Activated B cell treated with CpG ODN at 0.5 μM for 24 hours (primary cell): ENCODE measurements around the gene MARK4. TPM values are rescaled to one million over a fixed set of nuclear protein-coding genes. Genes with fewer than 3 reads are reported as not detected.

ENCODE experiments used
- ATAC-seq: fragments of 200-7000 bp; cut with Tn5 transposase; one replicate; pipeline ENCODE4 v1.10.0; 2021; ENCODE audit warnings: low read depth, mild to moderate bottlenecking, moderate library complexity
- CTCF ChIA-PET: fragments of 350-600 bp; sonication (Branson Sonifier 250); formaldehyde crosslinking; loops from one replicate; lab custom pipeline; 2021; ENCODE audit warnings: antibody characterized with exemption; lab: Charles Lee
- POLR2A ChIA-PET: fragments of 350-600 bp; sonication (Branson Sonifier 250); formaldehyde crosslinking; loops from one replicate; lab custom pipeline; 2021; ENCODE audit warnings: antibody characterized with exemption; lab: Charles Lee
- DNase-seq: peaks from one replicate; pipeline ENCODE4 v3.0.0; 2022
- H3K27ac Mint-ChIP-seq: one replicate; pipeline ENCODE4 v1.8.0; 2020; ENCODE audit warnings: mixed read lengths
- H3K27me3 Mint-ChIP-seq: one replicate; pipeline ENCODE4 v1.8.0; 2021; ENCODE audit warnings: mixed read lengths
- H3K36me3 Mint-ChIP-seq: one replicate; pipeline ENCODE4 v1.8.0; 2021; ENCODE audit warnings: low read depth, mixed read lengths
- H3K4me1 Mint-ChIP-seq: one replicate; pipeline ENCODE4 v1.8.0; 2021; ENCODE audit warnings: mixed read lengths
- H3K4me3 Mint-ChIP-seq: one replicate; pipeline ENCODE4 v1.8.0; 2020; ENCODE audit warnings: mild to moderate bottlenecking, mixed read lengths
- H3K9me3 Mint-ChIP-seq: one replicate; pipeline ENCODE4 v1.8.0; 2020; ENCODE audit warnings: mixed read lengths
- intact Hi-C: fragments of 100-400 bp; cut with micrococcal nuclease; formaldehyde crosslinking; loops from one replicate; pipeline ENCODE4 v1.15.1; 2024
- total RNA-seq: library from RNA; stranded (reverse); gene quantifications from 2 replicates; pipeline ENCODE4 v1.2.3, GENCODE V29; 2022
- TF ChIP-seq, protein P1 (sequence below): fragments of 200-600 bp; IDR thresholded peaks from one replicate; pipeline ENCODE4 v1.8.0; 2022; ENCODE audit warnings: antibody characterized with exemption, mild to moderate bottlenecking

Gene MARK4
- total RNA-seq, 1 donor from 2014 or later, result 26.0 TPM

DNA sequence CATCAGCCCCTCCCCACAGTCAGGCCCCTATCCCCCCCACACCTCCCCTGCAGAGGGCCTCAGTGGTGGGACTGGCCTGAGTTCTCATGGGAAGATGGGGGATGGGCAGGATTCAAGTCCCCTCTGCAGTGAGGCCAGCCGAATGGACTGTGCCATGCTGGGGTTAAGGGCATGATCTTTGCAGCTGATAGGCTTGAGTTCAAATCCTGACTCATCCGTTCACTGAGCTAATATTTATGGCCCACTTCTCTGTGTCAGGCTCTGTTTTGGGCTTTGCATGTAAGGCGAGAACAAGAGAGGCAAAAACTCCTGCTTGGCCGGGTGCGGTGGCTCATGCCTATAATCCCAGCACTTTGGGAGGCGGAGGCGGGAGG is 20.7 kb downstream of the MARK4 start:
- DNase-seq, result no peak
- Mint-ChIP-seq H3K27ac (no peak overlapping the region), H3K4me1 (no peaks in the 10 kb centered on the region), H3K9me3 (no peaks in the 10 kb centered on the region), H3K27me3 (no peaks in the 10 kb centered on the region), H3K36me3 (peaks cover 57% of the 10 kb centered on the region), H3K4me3 (no peak overlapping the region)
- POLR2A ChIA-PET, result no interaction called here
- intact Hi-C loops, result no loop called here
- no peak for ATAC-seq
- TF ChIP-seq, protein P1, sequence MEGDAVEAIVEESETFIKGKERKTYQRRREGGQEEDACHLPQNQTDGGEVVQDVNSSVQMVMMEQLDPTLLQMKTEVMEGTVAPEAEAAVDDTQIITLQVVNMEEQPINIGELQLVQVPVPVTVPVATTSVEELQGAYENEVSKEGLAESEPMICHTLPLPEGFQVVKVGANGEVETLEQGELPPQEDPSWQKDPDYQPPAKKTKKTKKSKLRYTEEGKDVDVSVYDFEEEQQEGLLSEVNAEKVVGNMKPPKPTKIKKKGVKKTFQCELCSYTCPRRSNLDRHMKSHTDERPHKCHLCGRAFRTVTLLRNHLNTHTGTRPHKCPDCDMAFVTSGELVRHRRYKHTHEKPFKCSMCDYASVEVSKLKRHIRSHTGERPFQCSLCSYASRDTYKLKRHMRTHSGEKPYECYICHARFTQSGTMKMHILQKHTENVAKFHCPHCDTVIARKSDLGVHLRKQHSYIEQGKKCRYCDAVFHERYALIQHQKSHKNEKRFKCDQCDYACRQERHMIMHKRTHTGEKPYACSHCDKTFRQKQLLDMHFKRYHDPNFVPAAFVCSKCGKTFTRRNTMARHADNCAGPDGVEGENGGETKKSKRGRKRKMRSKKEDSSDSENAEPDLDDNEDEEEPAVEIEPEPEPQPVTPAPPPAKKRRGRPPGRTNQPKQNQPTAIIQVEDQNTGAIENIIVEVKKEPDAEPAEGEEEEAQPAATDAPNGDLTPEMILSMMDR, result no peak
- CTCF ChIA-PET, result no interaction called here

DNA sequence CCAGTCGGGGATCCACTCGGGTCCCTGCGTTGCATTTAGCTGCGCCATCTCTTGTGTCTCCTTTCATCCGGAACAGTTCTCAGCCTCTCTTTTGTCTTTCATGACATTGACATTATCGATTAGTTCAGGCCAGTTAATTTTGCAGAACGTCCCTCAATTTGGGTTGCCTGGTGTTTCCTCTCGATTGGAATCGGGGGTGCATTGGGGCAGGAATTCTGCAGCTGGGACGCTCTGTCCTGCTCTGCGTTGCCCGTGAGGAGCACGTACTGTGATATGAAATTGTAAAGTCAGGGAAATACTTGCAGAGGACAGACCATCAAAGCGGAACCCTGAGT is 22.4 kb downstream of the MARK4 start:
- intact Hi-C loops, result no loop called here
- POLR2A ChIA-PET, result no interaction called here
- no peak overlapping the region for H3K27ac Mint-ChIP-seq
- no peak overlapping the region for H3K4me3 Mint-ChIP-seq
- DNase-seq, result no peak
- no peak for ATAC-seq
- H3K36me3 Mint-ChIP-seq, result peaks cover 64% of the 10 kb centered on the region
- no peaks in the 10 kb centered on the region for H3K27me3 Mint-ChIP-seq
- H3K4me1 Mint-ChIP-seq, result no peaks in the 10 kb centered on the region
- H3K9me3 Mint-ChIP-seq, result no peaks in the 10 kb centered on the region
- TF ChIP-seq, protein P1, result no peak
- CTCF ChIA-PET, result no interaction called here

DNA sequence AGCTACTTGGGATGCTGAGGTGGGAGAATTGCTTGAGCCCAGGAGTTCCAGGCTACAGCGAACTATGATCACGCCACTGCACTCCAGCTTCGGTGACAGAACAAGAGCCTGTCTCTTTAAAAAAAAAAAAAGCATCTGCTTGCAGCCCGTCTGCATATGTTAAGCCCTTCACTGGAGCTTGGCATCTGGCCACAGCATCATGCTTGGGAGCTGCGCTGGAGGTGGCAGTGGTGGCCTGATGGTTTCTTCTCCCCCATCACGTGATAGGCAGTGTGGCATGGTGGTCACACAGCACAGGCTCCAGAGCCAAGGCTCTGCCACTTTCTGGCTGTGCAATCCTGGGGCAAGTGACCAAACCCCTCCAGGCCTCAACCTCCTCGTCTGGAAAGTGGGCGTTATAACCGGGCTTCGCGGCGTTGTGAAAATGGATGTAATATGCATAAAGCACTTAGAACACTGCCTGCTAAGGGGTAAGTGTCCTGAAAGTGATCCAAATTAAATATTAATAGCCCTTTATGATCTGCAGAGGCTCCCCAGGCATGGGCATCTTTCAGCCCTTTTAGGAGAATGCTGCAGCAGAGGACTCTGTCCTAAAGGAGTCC is 24.4 kb downstream of the MARK4 start:
- DNase-seq, result no peak
- ChIA-PET CTCF (no interaction called here), POLR2A (no interaction called here)
- H3K9me3 Mint-ChIP-seq, result no peaks in the 10 kb centered on the region
- H3K4me1 Mint-ChIP-seq, result no peaks in the 10 kb centered on the region
- H3K27me3 Mint-ChIP-seq, result no peaks in the 10 kb centered on the region
- TF ChIP-seq, protein P1, result no peak
- peaks cover 70% of the 10 kb centered on the region for H3K36me3 Mint-ChIP-seq
- no peak overlapping the region for H3K4me3 Mint-ChIP-seq
- intact Hi-C loops, result no loop called here
- ATAC-seq, result no peak
- H3K27ac Mint-ChIP-seq, result no peak overlapping the region

- DNase-seq, result no peak
- Mint-ChIP-seq H3K4me3 (no peak overlapping the region), H3K9me3 (no peaks in the 10 kb centered on the region), H3K4me1 (no peaks in the 10 kb centered on the region), H3K27ac (no peak overlapping the region), H3K27me3 (no peaks in the 10 kb centered on the region), H3K36me3 (peaks cover 72% of the 10 kb centered on the region)
- ChIA-PET POLR2A (interaction anchor here (0.5 kb wide), 1 partner anchor 49 kb away, joined by 3 read pairs; no protein-coding TSS in a partner anchor), CTCF (no interaction called here)
- ATAC-seq, result no peak
- TF ChIP-seq, protein P1, result no peak
- intact Hi-C loops, result no loop called here
Observed at GRCh38 chr19:45276284-45276687, 25.2 kb downstream of the MARK4 start.

- no peak for ATAC-seq
- ChIA-PET POLR2A (no interaction called here), CTCF (no interaction called here)
- TF ChIP-seq, protein P1, result no peak
- intact Hi-C loops, result no loop called here
- H3K4me1 Mint-ChIP-seq, result no peaks in the 10 kb centered on the region
- H3K27me3 Mint-ChIP-seq, result no peaks in the 10 kb centered on the region
- DNase-seq, result no peak
- H3K36me3 Mint-ChIP-seq, result peaks cover 63% of the 10 kb centered on the region
- H3K27ac Mint-ChIP-seq, result no peak overlapping the region
- H3K9me3 Mint-ChIP-seq, result no peaks in the 10 kb centered on the region
- no peak overlapping the region for H3K4me3 Mint-ChIP-seq
Observed at GRCh38 chr19:45278087-45278486, 27.0 kb downstream of the MARK4 start.
